Hematopoietic multipotent progenitor cell treated with erythropoietin and hydrocortisone succinate and interleukin-3 and kit ligand, for 6 days (in vitro differentiated cells): Measurements from ENCODE around the gene CHST3.
"Not testable (repeated sequence)": the region's sequence is repeated elsewhere in the genome, so short reads cannot be mapped to it uniquely, and the experiment has no call there.

Experiments used
- DNase-seq: peaks from one replicate; pipeline ENCODE4 v3.0.0-alpha.2; 2015

The CHST3 gene

GRCh38 chr10:71964098-71964742, at the start of gene CHST3:
Gene CHST3, plus strand, starts transcription at chr10:71964395. Its CDS starts 41,448 bp downstream, at chr10:72005843.
- peak; percentile 18 for DNase-seq

- DNase-seq, result no peak
Measured at GRCh38 chr10:71916827-71917226, 47.4 kb upstream of the CHST3 start.

GRCh38 chr10:71918992-71919391, 45.2 kb upstream of the CHST3 start:
- no peak for DNase-seq

DNA sequence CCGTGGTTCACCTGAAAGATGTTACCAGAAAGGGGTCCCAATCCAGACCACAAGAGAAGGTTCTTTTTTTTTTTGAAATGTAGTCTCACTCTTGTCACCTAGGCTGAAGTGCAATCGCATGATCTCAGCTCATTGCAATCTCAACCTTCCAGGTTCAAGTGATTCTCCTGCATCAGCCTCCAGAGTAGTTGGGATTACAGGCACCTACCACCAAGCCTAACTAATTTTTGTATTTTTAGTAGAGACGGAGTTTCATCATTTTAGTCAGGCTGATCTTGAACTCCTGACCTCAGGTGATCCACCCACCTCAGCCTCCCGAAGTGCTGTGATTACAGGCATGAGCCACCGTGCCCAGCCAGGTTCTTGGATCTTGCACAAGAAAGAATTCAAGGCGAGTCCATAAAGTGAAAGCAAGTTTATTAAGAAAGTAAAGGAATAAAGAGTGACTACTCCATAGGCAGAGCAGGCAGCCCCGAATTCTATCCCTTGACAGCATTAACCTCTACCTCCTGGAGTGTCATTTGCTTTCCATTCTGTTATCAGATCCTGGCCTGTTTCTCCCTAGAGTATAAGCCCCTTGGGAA, 44.1 kb upstream of the CHST3 start:
- DNase-seq, result not testable (repeated sequence)

DNA sequence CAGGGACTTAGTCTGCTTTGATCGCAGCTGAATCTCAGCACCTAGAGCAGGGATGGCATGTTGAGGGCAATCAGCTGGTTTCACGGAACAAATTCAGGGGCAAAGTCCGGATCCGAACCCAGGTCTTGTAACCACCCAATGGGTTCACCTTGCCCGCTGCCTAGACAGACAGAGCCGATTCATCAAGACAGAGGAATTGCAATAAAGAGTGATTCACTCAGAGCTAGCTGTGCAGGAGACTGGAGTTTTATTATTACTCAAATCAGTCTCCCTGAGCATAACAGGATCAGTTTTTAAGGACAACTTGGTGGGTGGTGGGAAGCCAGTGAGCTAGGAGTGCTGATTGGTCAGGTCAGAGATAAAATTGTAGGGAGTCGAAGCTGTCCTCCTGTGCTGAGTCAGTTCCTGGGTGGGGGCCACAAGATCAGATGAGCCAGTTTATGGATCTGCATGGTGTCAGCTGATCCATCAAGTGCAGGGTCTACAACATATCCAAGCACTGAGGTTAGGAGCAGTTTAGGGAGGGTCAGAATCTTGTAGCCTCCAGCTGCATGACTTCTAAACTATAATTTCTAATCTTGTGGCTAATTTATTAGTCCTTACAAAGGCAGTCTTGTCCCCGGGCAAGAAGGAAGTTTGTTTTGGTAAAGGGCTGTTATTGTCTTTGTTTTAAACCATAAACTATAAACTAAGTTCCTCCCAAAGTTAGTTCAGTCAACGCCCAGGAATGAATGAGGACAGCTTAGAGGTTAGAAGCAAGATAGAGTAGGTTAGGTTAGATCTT, 43.5 kb upstream of the CHST3 start:
- no peak for DNase-seq

- DNase-seq, result no peak
Measured at GRCh38 chr10:71921324-71922027, 42.7 kb upstream of the CHST3 start.

DNA sequence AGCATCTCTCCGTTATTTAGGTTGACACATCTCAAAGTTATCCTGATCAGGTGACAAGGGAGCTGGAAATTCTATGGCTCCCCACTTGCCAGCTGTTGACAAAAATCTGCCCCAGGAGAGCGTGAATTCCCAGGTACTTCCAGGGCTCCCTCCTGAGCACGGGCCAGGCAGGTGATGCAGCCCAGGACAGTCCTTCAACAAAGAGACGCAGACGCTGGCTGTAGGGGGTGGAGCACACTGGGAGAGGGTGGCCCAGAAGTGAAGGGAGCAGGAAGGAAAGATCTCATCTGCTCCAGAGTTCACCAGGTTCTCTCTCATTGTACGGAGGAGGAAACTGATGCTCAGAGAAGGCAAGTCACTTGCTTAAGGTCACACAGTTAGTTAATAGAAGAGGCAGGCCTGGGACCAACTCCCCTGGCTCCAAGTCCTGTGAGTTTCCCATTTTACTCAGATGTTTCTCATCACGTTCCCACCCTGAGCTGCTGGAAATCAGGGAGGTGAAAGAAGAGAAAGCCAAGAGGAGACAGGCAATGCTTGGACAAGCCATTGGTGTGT, 41.0 kb upstream of the CHST3 start:
- DNase-seq, result no peak

GRCh38 chr10:71924771-71925170, 39.4 kb upstream of the CHST3 start:
- DNase-seq, result no peak

DNA sequence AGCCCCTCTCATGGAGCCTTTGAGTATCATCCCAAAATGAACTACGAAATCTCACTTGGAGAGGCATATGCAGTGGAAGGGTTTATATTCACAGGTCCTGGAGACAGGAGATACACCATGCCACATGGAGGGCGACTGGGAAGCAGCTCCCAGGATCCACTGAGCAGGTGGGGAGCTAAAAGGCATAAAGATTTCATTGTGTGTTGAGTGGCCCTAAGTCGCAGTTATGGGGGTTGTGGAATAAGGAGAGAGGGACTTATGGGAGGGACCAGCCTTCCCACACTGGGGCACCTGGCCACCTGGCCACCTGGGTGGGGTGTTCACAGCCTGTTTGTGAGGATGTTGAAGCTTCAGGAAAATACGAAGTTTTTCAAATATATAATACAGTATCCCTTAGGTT, 37.0 kb upstream of the CHST3 start:
- DNase-seq, result no peak

GRCh38 chr10:71927776-71928592, 36.2 kb upstream of the CHST3 start:
- DNase-seq, result no peak

- no peak for DNase-seq
Measured at GRCh38 chr10:71931295-71931694, 32.9 kb upstream of the CHST3 start.

- DNase-seq, result no peak
Measured at GRCh38 chr10:71933651-71934050, 30.5 kb upstream of the CHST3 start.

GRCh38 chr10:71938211-71938610, 26.0 kb upstream of the CHST3 start:
- DNase-seq, result no peak

- DNase-seq, result no peak
Measured at GRCh38 chr10:71939304-71939703, 24.9 kb upstream of the CHST3 start.

DNA sequence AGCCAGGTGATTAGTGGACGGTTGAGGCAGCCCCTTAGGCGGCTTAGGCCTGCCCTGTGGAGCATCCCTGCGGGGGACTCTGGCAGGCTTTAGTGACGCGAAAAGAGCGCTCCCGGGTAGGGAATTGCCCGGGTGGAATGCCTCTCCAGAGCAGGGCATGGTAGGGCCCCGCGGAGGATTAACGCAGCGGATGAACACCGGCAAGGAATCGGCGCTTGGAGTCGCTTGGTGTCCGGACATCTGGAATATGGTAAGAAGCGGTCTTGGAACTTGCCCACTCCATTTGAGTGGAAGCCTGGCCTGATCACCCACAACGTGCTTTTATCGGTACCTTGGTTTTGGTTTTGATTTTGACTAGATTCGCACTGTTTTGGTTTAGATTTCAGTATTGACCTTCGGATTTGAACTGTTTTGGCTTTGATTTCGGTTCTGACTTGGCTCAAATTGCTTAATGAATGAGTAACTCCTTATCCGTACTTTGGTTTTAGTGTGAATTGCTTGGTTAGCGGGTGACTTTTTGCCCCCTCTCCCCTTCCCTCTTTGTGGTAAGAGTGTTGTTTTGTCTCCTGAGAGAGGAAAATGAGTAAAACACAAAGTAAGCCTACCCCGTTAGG, 24.2 kb upstream of the CHST3 start:
- DNase-seq, result no peak

GRCh38 chr10:71940752-71941151, 23.4 kb upstream of the CHST3 start:
- DNase-seq, result no peak

DNA sequence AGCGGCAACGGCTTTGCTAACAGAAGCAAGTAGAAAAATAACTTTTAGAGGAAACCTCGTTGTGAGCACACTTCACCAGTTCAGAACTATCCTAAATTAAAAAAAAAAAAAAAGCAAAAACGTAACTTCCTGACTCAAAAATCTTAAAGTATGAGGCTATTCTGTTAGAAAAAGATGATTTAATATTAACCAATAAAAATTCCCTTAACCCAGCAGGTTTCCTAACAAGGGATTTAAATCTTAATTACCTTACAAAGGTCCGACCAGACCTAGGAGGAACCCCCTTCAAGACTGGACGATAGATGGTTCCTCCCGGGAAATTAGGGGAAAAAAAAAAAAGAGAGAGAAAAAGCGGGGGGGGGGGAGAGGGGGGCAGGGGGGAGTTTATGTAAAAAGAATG, 22.9 kb upstream of the CHST3 start:
- DNase-seq, result no peak

GRCh38 chr10:71945819-71946474, 18.2 kb upstream of the CHST3 start:
- no peak for DNase-seq

GRCh38 chr10:71946700-71947099, 17.5 kb upstream of the CHST3 start:
- DNase-seq, result no peak

- no peak for DNase-seq
Measured at GRCh38 chr10:71948496-71949067, 15.6 kb upstream of the CHST3 start.

DNA sequence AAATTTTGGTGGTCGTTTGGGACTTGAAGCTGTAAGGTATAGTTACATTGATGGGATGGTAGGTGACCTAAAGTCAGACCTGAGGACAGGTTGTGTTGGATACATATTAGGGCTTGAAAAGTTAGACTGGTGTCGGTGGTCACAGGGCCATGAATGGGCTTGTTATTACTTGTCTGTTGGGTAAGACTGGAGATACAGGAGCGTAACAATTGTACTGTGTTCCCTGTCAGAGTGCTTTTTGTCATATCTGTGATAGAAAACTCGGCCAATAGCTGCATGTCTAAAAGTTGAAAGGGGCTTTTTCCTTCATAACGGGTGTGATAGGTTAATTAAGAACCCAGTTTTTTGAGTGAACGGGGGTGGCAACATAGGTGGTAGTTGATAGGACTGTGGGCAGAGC, 13.5 kb upstream of the CHST3 start:
- DNase-seq, result no peak
